ENCODE data around the gene TEX26.

Gene TEX26

DNA sequence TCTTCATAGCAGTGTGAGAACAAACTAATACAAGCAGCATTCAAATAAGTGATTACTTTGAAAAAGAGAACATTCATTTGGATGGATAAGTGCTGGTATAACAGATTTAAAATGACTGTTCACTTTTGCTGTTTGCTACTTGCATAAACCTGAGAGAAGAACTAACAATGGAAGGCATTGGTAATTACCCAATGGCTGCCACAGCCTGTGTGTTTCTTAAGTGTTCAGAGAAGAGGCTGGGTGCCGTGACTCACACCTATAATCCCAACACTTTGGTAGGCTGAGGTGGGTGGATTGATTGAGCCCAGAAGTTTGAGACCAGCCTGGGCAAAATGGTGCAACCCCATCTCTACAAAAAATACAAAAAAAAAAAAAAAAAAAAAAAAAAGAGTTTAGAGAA is 4.9 kb upstream of the TEX26 start:
- TF ChIP-seq, protein P1, sequence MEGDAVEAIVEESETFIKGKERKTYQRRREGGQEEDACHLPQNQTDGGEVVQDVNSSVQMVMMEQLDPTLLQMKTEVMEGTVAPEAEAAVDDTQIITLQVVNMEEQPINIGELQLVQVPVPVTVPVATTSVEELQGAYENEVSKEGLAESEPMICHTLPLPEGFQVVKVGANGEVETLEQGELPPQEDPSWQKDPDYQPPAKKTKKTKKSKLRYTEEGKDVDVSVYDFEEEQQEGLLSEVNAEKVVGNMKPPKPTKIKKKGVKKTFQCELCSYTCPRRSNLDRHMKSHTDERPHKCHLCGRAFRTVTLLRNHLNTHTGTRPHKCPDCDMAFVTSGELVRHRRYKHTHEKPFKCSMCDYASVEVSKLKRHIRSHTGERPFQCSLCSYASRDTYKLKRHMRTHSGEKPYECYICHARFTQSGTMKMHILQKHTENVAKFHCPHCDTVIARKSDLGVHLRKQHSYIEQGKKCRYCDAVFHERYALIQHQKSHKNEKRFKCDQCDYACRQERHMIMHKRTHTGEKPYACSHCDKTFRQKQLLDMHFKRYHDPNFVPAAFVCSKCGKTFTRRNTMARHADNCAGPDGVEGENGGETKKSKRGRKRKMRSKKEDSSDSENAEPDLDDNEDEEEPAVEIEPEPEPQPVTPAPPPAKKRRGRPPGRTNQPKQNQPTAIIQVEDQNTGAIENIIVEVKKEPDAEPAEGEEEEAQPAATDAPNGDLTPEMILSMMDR (IDR thresholded peaks at IDR 0.05): no peak
- Histone ChIP-seq H3K4me3 (no peak overlapping the region), H3K27ac (no peak overlapping the region)
- DNase-seq (ENCODE audit: low spot score): no peak

DNA sequence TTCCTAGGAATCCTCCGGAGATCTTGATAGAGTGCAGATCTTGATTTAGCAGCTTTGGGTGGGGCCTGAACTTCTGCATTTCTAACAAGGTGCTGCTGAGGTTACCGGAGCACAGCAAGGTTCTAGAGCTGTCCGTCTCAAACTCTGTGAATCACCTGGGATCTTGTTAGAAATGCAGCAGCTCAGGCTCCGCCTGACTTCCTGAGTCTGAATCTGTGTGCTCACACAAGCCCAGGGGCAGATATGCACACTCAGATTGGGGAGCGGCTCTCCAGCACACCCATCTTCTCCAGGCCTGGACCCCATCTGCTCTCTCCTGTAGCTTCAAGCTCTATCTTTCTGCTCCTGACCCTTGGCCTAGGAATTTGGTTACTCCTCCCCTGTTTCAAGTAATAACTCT is 3.5 kb upstream of the TEX26 start:
- no peak overlapping the region for H3K27ac ChIP-seq
- TF ChIP-seq, protein P1 (IDR thresholded peaks at IDR 0.05): no peak
- no peak for DNase-seq (ENCODE audit: low spot score)
- H3K4me3 ChIP-seq: no peak overlapping the region

DNA sequence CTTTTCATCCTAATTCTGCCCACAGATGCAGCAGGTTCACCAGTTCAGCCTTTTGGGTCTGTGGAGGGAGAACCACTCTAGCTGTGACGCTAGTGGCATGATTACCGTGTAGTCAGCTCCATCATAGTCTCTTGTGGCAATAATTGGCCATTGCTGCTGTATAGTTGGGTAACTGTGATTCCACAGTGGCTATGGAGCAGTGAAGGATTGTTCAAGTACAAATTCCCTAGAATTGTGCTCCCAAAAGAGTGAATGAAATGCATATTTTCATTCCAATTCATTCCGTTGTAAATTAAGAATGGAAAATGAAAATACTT is 856 bp downstream of the TEX26 start:
- Histone ChIP-seq H3K4me3 (no peak overlapping the region), H3K27ac (no peak overlapping the region)
- DNase-seq (ENCODE audit: low spot score): no peak
- TF ChIP-seq, protein P1 (IDR thresholded peaks at IDR 0.05): no peak

DNA sequence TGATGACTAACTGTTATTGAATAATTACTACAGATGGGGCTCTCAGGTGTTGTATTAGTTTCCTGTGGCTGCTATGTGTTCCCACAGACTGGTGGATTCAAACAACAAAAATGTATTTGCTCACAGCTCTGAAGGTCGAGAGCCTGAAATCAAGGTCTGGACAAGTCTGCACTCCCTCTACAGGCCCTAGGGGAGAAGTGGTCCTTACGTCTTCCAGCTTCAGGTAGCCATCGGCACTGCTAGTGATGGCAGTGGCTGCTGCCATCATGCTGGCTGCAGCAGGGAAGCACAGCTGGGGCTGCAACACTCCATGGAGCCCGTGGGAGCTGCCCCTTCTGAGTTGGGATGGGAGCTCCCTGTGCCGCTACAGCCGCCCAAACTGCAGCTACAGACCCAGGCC is 1.9 kb downstream of the TEX26 start:
- no peak for DNase-seq (ENCODE audit: low spot score)
- Histone ChIP-seq H3K27ac (no peak overlapping the region), H3K4me3 (no peak overlapping the region)
- TF ChIP-seq, protein P1 (IDR thresholded peaks at IDR 0.05): no peak

DNA sequence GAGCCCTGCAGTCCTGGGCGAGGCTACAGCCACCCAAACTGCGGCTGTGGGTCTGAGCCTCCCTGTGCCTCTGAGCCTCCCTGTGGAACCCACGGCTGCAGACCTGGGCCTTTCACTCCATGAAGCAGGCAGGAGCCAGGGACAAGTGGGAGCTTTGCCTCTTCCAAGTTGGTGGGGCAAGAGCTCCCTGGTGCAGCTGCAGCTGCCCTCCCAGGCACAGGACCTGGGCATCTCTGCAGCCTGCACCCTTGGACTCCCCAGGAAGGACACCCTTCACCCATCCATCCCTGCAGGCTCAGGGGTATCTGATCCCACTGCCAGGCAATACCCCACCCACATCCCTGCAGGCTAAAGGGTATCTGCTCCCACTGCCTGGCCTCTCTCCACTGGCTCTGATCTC is 2.3 kb downstream of the TEX26 start:
- TF ChIP-seq, protein P1 (IDR thresholded peaks at IDR 0.05): no peak
- DNase-seq (ENCODE audit: low spot score): no peak
- H3K27ac ChIP-seq: no peak overlapping the region
- H3K4me3 ChIP-seq: no peak overlapping the region

DNA sequence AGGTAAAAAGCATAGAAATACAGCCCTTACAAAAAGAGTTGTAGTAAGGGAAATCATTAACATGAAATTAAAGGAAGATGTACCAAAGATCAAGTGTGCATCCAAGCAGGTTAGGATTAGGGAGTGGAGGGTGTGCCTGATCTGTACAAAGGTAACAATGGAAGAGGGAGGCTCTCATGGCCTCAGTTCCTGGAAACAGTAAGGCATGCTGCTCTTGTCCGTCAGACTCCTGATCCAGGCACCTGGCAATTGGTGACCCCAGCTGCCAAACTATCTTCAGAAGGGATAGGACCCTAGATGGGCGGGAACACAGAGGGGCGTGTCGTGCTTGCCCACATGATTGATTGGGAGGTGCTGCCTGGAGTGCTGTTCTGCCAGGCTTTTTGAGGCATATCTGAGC is 4.5 kb downstream of the TEX26 start:
- DNase-seq (ENCODE audit: low spot score): no peak
- TF ChIP-seq, protein P1 (IDR thresholded peaks at IDR 0.05): no peak
- Histone ChIP-seq H3K4me3 (no peak overlapping the region), H3K27ac (no peak overlapping the region)

DNA sequence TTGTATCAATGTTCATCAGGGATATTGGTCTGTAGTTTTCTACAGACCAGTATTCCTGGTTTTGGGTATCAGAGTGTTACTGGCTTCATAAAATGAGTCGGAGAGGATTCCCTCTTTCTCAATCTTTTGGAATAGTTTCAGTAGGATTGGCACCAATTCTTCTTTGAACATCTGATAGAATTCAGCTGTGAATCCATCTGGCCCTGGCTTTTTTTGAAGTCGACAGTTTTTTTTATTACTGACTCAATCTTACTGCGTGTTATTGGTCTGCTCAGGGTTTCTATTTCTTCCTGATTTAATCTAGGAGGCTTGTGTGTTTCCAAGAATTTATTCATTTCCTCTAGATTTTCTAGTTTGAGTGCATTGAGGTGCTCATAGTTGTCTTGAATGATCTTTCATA is 11.4 kb downstream of the TEX26 start:
- H3K27ac ChIP-seq: no peak overlapping the region
- TF ChIP-seq, protein P1 (IDR thresholded peaks at IDR 0.05): no peak
- no peak overlapping the region for H3K4me3 ChIP-seq
- no peak for DNase-seq (ENCODE audit: low spot score)
